Measurements from ENCODE around the gene STYK1. TPM values are rescaled to one million over a fixed set of nuclear protein-coding genes. Genes with fewer than 3 reads are reported as not detected.
A peak's percentile ranks its signal among the peaks of the same experiment; 100 is the strongest.

The STYK1 gene
- total and polyA plus RNA-seq, 9 of the 15 experiments (the other 6 are each of a cell fraction or from before 2014, with no cell fraction given), result 0.31 to 1.8 (median 0.64) TPM

GRCh38 chr12:10613349-10614055 lies 60.4 kb downstream of the STYK1 start, which contains the start of gene MAGOHB (continued):
- TF ChIP-seq GTF3C2 (IDR thresholded peaks at IDR 0.05; ENCODE audit: borderline replicate concordance, extremely low read depth, insufficient read length) (no peak), SMAD1 (IDR thresholded peaks at IDR 0.05; ENCODE audit: low read depth, low read length, partially characterized antibody) (peak; percentile 59), TARDBP (IDR thresholded peaks at IDR 0.05) (no peak), NFE2 (IDR thresholded peaks at IDR 0.05; ENCODE audit: low read depth) (0 out of 2 replicates have a peak, but pooled peaks have one; percentile 1), LCOR (CRISPR knock-in tag; IDR thresholded peaks at IDR 0.05) (peak; percentile 97), ERF (CRISPR knock-in tag; IDR thresholded peaks at IDR 0.05) (peak; percentile 27; the same call in 1 of the 2 replicates), HMG20A (CRISPR knock-in tag; conservative IDR thresholded peaks at IDR 0.05) (no peak), CREB5 (CRISPR knock-in tag; IDR thresholded peaks at IDR 0.05) (no peak), ETV6 (IDR thresholded peaks at IDR 0.05; ENCODE audit: borderline replicate concordance in 1 of 2, low read depth in 2 of 2, low read length in 1 of 2) (no peak), ETV6 (CRISPR knock-in tag; IDR thresholded peaks at IDR 0.05; ENCODE audit: borderline replicate concordance) (no peak), MIER1 (IDR thresholded peaks at IDR 0.05; ENCODE audit: low read depth) (no peak), ZNF217 (CRISPR knock-in tag; IDR thresholded peaks at IDR 0.05) (no peak), THAP7 (CRISPR knock-in tag; IDR thresholded peaks at IDR 0.05) (no peak), EWSR1 (IDR thresholded peaks at IDR 0.05; ENCODE audit: borderline replicate concordance, low read depth, partially characterized antibody) (no peak), FOXJ3 (CRISPR knock-in tag; IDR thresholded peaks at IDR 0.05) (no peak), TAF9B (IDR thresholded peaks at IDR 0.05; ENCODE audit: partially characterized antibody) (peak; percentile 82), NR2F6 (CRISPR knock-in tag; IDR thresholded peaks at IDR 0.05) (no peak), ZNF764 (CRISPR knock-in tag; IDR thresholded peaks at IDR 0.05; ENCODE audit: low read depth) (no peak), SNRNP70 (optimal IDR thresholded peaks at IDR 0.05; ENCODE audit: low read depth, low read length) (no peak), MTA3 (IDR thresholded peaks at IDR 0.05; ENCODE audit: borderline replicate concordance) (peak; percentile 43; the same call in 1 of the 2 replicates), KDM2B (CRISPR knock-in tag; IDR thresholded peaks at IDR 0.05) (no peak), HNRNPUL1 (IDR thresholded peaks at IDR 0.05; ENCODE audit: low read length) (no peak), MCM5 (IDR thresholded peaks at IDR 0.05; ENCODE audit: low read depth) (no peak), DLX4 (CRISPR knock-in tag; IDR thresholded peaks at IDR 0.05) (no peak)

Measured in K562 (cell line).